C1 segment of cervical spinal cord (tissue), 14 donors: ENCODE measurements around the gene NR2C2AP.
"Not testable (repeated sequence)": the region's sequence is repeated elsewhere in the genome, so short reads cannot be mapped to it uniquely, and the experiment has no call there.

ENCODE experiments used
- DNase-seq, 14 donors: peaks; one replicate each; lab custom pipeline; 2025; lab: John Stamatoyannopoulos, UW

Gene NR2C2AP

GRCh38 chr19:19203012-19203856 lies at the start of gene NR2C2AP:
TSS of gene NR2C2AP (minus strand) at chr19:19203414. CDS start at chr19:19203060, 354 bp downstream.
- peak; percentile 22 to 88 (median 78) for DNase-seq

- DNase-seq = no peak
Observed at GRCh38 chr19:19250196-19250801, 47.1 kb upstream of the NR2C2AP start.

- no peak for DNase-seq
Observed at GRCh38 chr19:19240476-19240875, 37.3 kb upstream of the NR2C2AP start.

DNA sequence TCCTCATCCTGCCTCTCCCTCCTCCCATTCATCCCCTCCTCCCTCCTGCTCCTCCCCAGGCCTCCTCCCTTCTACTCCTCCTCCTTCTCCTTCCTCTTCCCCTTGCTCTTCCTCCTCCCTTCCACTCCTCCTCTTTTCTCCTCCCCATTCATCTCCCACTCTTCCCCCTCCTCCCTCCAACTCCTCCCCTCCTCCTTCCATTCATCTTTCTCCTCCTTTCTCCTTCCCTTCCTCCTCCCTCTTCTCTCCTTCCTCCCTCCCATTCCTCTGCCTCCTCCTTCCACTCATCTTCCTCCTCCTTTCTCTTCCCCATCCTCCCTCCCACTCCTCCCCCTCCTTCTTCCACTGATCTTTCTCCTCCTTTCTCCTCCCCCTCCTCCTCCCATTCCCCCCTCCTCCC lies 36.5 kb upstream of the NR2C2AP start:
- DNase-seq = no peak

DNA sequence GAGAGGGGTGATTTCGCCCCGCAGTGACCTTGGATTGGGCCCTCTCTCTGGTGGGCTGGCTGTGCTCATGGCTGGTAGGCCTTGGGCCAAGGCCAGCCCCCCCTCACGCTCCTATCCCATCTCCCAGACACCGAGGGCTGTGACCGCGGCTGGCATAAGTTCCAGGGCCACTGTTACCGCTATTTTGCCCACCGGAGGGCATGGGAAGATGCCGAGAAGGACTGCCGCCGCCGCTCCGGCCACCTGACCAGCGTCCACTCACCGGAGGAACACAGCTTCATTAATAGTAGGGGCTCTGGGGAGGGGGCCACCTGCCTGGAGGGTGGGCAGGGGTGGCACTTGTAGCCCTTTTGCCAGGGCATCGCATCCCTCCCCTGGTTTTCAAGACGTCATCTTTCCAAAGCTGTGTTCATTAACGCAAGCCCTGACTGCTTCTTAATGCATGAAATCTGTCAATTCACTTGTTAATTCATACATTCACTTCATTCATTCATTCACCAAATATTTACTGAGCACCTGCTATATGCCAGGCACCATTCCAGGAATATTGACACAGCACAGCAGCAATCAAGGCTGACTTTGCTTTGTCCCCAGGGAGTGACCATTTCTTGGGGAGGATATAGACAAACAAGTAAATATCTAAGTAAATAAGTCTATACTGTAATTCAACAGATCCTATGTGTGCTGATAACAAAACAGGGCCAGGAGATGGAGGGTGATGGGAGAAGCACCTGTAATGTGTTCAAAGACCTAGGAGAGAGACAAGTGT lies 35.1 kb upstream of the NR2C2AP start:
- DNase-seq = no peak

DNA sequence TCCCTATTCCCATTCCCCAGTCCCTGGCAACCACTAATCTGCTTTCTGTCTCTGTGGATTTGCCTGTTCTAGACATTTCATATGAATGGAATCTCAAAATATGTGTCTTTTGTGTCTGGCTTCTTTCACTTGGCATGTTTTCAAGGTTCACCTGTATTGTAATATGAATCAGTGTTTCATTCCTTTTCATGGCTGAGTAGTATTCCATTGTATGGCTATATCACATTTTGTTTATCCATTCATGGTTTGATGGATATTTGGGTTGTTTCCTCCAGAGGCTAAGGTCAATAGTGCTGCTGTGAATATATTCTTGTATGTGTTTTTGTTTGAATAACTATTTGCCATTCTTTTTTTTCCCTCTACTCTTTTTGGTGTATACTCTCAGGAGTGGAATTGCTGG lies 33.0 kb upstream of the NR2C2AP start:
- no peak for DNase-seq

DNA sequence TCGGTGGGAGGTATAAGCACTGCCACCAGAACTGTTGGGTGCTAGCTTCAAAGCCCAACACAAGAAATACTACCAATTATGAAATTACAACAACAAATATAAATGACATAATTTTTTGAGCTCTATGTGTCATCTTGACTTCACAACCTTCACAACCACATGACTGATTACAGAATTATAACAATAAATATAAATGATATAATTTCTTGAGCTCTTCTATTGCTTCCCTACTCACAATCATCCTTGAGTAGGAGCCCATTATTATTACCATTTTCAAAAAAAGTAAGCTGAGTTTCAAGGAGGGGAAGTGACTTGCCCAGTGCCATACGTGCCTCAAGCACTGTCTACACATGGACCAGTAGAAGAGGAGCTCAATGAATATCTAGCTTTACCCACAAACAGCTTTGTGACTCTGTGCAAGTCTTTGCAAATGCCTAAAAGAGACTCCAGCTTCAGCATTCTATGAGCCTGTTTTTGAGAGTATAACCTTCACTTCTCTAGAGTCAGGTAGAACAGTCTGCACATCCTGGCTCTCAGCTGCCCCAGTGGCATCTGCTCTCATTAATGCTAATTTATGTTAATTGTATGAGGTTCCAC lies 31.1 kb upstream of the NR2C2AP start:
- no peak for DNase-seq

DNA sequence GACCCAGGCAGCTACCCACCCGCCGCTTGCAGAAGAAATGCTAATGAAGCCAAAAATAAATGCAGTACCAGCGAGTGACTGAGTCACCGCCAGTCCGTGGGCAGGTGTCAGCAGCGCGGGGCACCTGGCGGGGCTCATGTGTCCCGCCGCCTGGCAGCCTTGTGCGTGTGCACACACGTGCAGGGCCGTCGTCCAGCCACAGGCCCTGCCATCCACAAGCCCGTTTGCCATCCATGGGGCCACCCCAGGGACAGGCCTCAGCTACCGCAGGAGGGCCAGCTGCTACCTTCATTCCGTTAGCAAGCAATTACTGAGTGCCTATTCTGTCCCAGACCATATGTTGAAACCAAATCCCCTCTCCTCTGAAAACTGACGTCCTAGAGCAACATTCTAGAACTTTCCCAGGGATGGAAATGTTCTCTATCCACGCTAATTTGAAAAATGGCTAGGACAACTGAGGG lies 29.1 kb upstream of the NR2C2AP start:
- DNase-seq = peak in 1 of 14 donors; percentile 26

GRCh38 chr19:19230999-19231398 lies 27.8 kb upstream of the NR2C2AP start:
- DNase-seq = no peak

- no peak for DNase-seq
Observed at GRCh38 chr19:19229701-19230100, 26.5 kb upstream of the NR2C2AP start.

DNA sequence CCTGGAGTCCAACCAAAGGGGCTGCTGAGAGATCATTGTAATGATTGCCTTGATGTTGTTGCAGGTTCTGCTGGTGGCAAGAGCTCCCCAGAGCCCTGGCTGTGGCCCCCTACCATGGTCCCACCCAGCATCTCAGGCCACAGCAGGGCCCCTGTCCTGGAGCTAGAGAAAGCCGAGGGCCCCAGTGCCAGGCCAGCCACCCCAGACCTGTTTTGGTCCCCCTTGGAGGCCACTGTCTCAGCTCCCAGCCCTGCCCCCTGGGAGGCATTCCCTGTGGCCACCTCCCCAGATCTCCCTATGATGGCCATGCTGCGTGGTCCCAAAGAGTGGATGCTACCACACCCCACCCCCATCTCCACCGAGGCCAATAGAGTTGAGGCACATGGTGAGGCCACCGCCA lies 24.0 kb upstream of the NR2C2AP start:
- no peak for DNase-seq

- DNase-seq = no peak
Observed at GRCh38 chr19:19226663-19227062, 23.4 kb upstream of the NR2C2AP start.

GRCh38 chr19:19226204-19226603 lies 23.0 kb upstream of the NR2C2AP start:
- DNase-seq = no peak

DNA sequence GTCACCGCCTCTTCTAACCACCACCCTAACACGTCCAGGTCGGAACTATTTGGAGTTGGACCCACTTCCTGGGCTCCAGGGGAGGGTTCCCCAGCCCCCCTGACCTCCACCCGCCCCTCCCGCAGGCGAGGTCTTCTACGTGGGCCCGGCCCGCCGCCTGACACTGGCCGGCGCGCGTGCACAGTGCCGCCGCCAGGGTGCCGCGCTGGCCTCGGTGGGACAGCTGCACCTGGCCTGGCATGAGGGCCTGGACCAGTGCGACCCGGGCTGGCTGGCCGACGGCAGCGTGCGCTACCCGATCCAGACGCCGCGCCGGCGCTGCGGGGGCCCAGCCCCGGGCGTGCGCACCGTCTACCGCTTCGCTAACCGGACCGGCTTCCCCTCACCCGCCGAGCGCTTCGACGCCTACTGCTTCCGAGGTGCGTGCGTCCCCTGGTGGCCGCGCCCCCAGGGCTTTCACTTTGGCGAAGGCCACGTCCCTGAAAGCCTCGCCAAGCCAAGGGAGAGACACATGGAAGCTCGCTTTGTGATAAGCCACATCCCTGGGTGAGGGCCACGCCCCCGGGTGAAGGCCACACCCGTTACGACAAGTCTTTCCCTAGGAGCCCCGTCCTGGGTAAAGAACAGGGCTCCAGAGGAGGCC lies 21.8 kb upstream of the NR2C2AP start:
- DNase-seq = no peak

DNA sequence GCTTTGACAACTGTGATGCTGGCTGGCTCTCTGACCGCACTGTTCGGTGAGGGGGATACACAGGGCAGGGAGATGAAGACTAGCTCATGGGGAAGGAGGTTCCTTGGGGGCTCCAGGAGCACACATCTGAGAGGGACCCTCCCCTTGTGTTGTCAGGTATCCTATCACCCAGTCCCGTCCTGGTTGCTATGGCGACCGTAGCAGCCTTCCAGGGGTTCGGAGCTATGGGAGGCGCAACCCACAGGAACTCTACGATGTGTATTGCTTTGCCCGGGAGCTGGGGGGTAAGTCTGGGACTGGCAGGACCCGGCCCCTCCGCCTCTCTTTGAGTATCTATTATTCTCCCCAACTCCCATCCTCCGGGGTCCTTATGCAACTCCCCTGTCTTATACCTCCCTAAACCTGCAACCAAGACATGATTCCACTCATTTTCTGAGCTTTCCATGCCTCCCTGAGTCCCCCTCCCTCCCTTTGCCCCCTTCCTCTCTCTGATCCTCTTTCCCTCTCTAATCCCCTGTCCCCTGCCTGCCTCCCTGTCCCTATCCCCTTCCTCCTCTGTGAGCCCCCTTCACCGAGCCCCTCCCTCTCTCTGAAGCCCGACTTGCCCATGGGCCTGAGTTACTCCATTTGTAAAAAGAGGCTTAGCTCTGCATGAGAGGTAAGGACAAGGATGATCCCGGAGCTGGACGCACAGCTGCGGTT lies 21.1 kb upstream of the NR2C2AP start:
- DNase-seq = no peak

DNA sequence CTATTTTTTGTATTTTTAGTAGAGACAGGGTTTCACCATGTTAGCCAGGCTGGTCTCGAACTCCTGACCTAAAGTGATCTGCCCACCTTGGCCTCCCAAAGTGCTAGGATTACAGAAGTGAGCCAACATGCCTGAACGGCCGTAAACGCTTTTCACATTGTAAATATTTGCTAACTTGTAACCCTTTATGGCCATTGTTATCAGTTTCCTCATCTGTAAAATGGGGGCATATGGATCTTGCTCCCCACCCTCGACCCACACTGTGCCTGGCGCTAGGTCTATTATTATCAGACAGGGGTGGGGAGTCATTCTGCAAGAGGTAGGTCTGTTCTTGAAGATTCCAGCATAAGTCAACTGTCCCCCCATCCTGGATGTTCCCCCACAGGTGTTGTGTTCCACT lies 20.4 kb upstream of the NR2C2AP start:
- DNase-seq = no peak

DNA sequence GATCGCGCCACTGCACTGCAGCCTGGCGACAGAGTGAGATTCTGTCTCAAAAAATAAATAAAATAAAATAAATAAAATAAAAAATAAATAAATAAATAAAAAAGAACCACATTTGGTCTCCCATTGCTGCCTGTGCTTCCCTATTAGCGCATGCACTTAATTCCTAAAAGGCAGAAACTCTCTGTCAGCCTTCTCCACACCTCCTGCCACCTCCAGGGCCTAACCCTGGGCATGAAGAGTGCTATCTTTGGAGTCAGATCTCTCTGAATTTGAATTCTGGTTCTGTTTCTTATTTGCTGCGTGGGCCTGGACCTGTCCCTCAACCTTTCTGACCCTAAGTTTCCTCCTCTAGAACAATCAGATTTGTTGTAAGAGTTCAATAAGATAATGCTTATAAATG lies 19.8 kb upstream of the NR2C2AP start:
- no peak for DNase-seq

- not testable (repeated sequence) for DNase-seq
Observed at GRCh38 chr19:19221000-19221399, 17.8 kb upstream of the NR2C2AP start.

DNA sequence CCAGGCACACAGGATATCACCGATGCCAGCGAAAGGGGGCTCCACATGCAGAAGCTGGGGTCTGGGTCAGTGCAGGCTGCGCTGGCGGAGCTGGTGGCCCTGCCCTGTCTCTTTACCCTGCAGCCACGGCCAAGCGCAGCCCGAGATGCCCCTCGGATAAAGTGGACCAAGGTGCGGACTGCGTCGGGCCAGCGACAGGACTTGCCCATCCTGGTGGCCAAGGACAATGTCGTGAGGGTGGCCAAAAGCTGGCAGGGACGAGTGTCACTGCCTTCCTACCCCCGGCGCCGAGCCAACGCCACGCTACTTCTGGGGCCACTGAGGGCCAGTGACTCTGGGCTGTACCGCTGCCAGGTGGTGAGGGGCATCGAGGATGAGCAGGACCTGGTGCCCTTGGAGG lies 15.7 kb upstream of the NR2C2AP start:
- no peak for DNase-seq

GRCh38 chr19:19217099-19217498 lies 13.9 kb upstream of the NR2C2AP start:
- no peak for DNase-seq

GRCh38 chr19:19215792-19216191 lies 12.6 kb upstream of the NR2C2AP start:
- DNase-seq = no peak
